ENCODE results near the gene SLC11A2.

Gene SLC11A2

GRCh38 chr12:51009056-51009440 lies 17.1 kb downstream of the SLC11A2 start:
- Histone ChIP-seq H3K9me3 (ENCODE audit: control insufficient read depth in 1 of 2, low read length in 2 of 2) (no peaks in the 10 kb centered on the region), H3K4me3 (ENCODE audit: low read depth in 1 of 2, low read length in 2 of 2) (peak overlapping the region in 1 of 2 donors; percentile 21), H3K27ac (ENCODE audit: low read length) (peak overlapping the region; percentile 33), H3K4me1 (ENCODE audit: control insufficient read depth in 1 of 2, insufficient read depth in 2 of 2, low read length in 2 of 2) (peaks cover 0 to 5% of the 10 kb centered on the region in 2 donors), H3K27me3 (ENCODE audit: low read depth, low read length) (no peaks in the 10 kb centered on the region), H3K36me3 (ENCODE audit: control insufficient read depth in 1 of 2, insufficient read depth in 2 of 2, low read length in 2 of 2) (peaks cover 15 to 25% of the 10 kb centered on the region in 2 donors)

GRCh38 chr12:51008329-51009055 lies 17.7 kb downstream of the SLC11A2 start:
- Histone ChIP-seq H3K36me3 (ENCODE audit: control insufficient read depth in 1 of 2, insufficient read depth in 2 of 2, low read length in 2 of 2) (peaks cover 15 to 25% of the 10 kb centered on the region in 2 donors), H3K27ac (ENCODE audit: low read length) (peak overlapping the region; percentile 33), H3K4me1 (ENCODE audit: control insufficient read depth in 1 of 2, insufficient read depth in 2 of 2, low read length in 2 of 2) (peaks cover 0 to 5% of the 10 kb centered on the region in 2 donors), H3K4me3 (ENCODE audit: low read depth in 1 of 2, low read length in 2 of 2) (peak overlapping the region in 1 of 2 donors; percentile 21), H3K27me3 (ENCODE audit: low read depth, low read length) (no peaks in the 10 kb centered on the region), H3K9me3 (ENCODE audit: control insufficient read depth in 1 of 2, low read length in 2 of 2) (no peaks in the 10 kb centered on the region)

GRCh38 chr12:51005671-51006070 lies 20.5 kb downstream of the SLC11A2 start:
- H3K4me1 ChIP-seq (ENCODE audit: control insufficient read depth in 1 of 2, insufficient read depth in 2 of 2, low read length in 2 of 2) = no peaks in the 10 kb centered on the region
- peaks cover 15 to 34% of the 10 kb centered on the region in 2 donors for H3K36me3 ChIP-seq (ENCODE audit: control insufficient read depth in 1 of 2, insufficient read depth in 2 of 2, low read length in 2 of 2)
- no peaks in the 10 kb centered on the region for H3K27me3 ChIP-seq (ENCODE audit: low read depth, low read length)
- peak overlapping the region; percentile 19 for H3K27ac ChIP-seq (ENCODE audit: low read length)
- H3K9me3 ChIP-seq (ENCODE audit: control insufficient read depth in 1 of 2, low read length in 2 of 2) = no peaks in the 10 kb centered on the region
- no peak overlapping the region for H3K4me3 ChIP-seq (ENCODE audit: low read depth in 1 of 2, low read length in 2 of 2)

- Histone ChIP-seq H3K36me3 (ENCODE audit: control insufficient read depth in 1 of 2, insufficient read depth in 2 of 2, low read length in 2 of 2) (peaks cover 21 to 34% of the 10 kb centered on the region in 2 donors), H3K27ac (ENCODE audit: low read length) (no peak overlapping the region), H3K4me1 (ENCODE audit: control insufficient read depth in 1 of 2, insufficient read depth in 2 of 2, low read length in 2 of 2) (no peaks in the 10 kb centered on the region), H3K9me3 (ENCODE audit: control insufficient read depth in 1 of 2, low read length in 2 of 2) (no peaks in the 10 kb centered on the region), H3K4me3 (ENCODE audit: low read depth in 1 of 2, low read length in 2 of 2) (no peak overlapping the region), H3K27me3 (ENCODE audit: low read depth, low read length) (no peaks in the 10 kb centered on the region)
These were observed 21.2 kb downstream of the SLC11A2 start for GRCh38 chr12:51005030-51005429.

GRCh38 chr12:51004504-51004903 lies 21.7 kb downstream of the SLC11A2 start:
- Histone ChIP-seq H3K4me1 (ENCODE audit: control insufficient read depth in 1 of 2, insufficient read depth in 2 of 2, low read length in 2 of 2) (no peaks in the 10 kb centered on the region), H3K4me3 (ENCODE audit: low read depth in 1 of 2, low read length in 2 of 2) (no peak overlapping the region), H3K27ac (ENCODE audit: low read length) (no peak overlapping the region), H3K9me3 (ENCODE audit: control insufficient read depth in 1 of 2, low read length in 2 of 2) (no peaks in the 10 kb centered on the region), H3K36me3 (ENCODE audit: control insufficient read depth in 1 of 2, insufficient read depth in 2 of 2, low read length in 2 of 2) (peaks cover 23 to 34% of the 10 kb centered on the region in 2 donors), H3K27me3 (ENCODE audit: low read depth, low read length) (no peaks in the 10 kb centered on the region)

GRCh38 chr12:51001799-51002198 lies 24.4 kb downstream of the SLC11A2 start:
- Histone ChIP-seq H3K9me3 (ENCODE audit: control insufficient read depth in 1 of 2, low read length in 2 of 2) (no peaks in the 10 kb centered on the region), H3K4me3 (ENCODE audit: low read depth in 1 of 2, low read length in 2 of 2) (no peak overlapping the region), H3K36me3 (ENCODE audit: control insufficient read depth in 1 of 2, insufficient read depth in 2 of 2, low read length in 2 of 2) (peaks cover 27 to 41% of the 10 kb centered on the region in 2 donors), H3K27me3 (ENCODE audit: low read depth, low read length) (no peaks in the 10 kb centered on the region), H3K27ac (ENCODE audit: low read length) (no peak overlapping the region), H3K4me1 (ENCODE audit: control insufficient read depth in 1 of 2, insufficient read depth in 2 of 2, low read length in 2 of 2) (no peaks in the 10 kb centered on the region)

- no peaks in the 10 kb centered on the region for H3K9me3 ChIP-seq (ENCODE audit: control insufficient read depth in 1 of 2, low read length in 2 of 2)
- no peak overlapping the region for H3K4me3 ChIP-seq (ENCODE audit: low read depth in 1 of 2, low read length in 2 of 2)
- no peaks in the 10 kb centered on the region for H3K27me3 ChIP-seq (ENCODE audit: low read depth, low read length)
- H3K27ac ChIP-seq (ENCODE audit: low read length) = no peak overlapping the region
- H3K4me1 ChIP-seq (ENCODE audit: control insufficient read depth in 1 of 2, insufficient read depth in 2 of 2, low read length in 2 of 2) = no peaks in the 10 kb centered on the region
- peaks cover 36 to 44% of the 10 kb centered on the region in 2 donors for H3K36me3 ChIP-seq (ENCODE audit: control insufficient read depth in 1 of 2, insufficient read depth in 2 of 2, low read length in 2 of 2)
These were observed 25.9 kb downstream of the SLC11A2 start for GRCh38 chr12:51000245-51000644.

GRCh38 chr12:50999093-50999492 lies 27.1 kb downstream of the SLC11A2 start:
- Histone ChIP-seq H3K36me3 (ENCODE audit: control insufficient read depth in 1 of 2, insufficient read depth in 2 of 2, low read length in 2 of 2) (peaks cover 35 to 43% of the 10 kb centered on the region in 2 donors), H3K4me1 (ENCODE audit: control insufficient read depth in 1 of 2, insufficient read depth in 2 of 2, low read length in 2 of 2) (no peaks in the 10 kb centered on the region), H3K27me3 (ENCODE audit: low read depth, low read length) (no peaks in the 10 kb centered on the region), H3K27ac (ENCODE audit: low read length) (no peak overlapping the region), H3K9me3 (ENCODE audit: control insufficient read depth in 1 of 2, low read length in 2 of 2) (no peaks in the 10 kb centered on the region), H3K4me3 (ENCODE audit: low read depth in 1 of 2, low read length in 2 of 2) (no peak overlapping the region)

- H3K27ac ChIP-seq (ENCODE audit: low read length) = no peak overlapping the region
- H3K27me3 ChIP-seq (ENCODE audit: low read depth, low read length) = no peaks in the 10 kb centered on the region
- H3K4me1 ChIP-seq (ENCODE audit: control insufficient read depth in 1 of 2, insufficient read depth in 2 of 2, low read length in 2 of 2) = no peaks in the 10 kb centered on the region
- H3K9me3 ChIP-seq (ENCODE audit: control insufficient read depth in 1 of 2, low read length in 2 of 2) = no peaks in the 10 kb centered on the region
- peaks cover 56 to 58% of the 10 kb centered on the region in 2 donors for H3K36me3 ChIP-seq (ENCODE audit: control insufficient read depth in 1 of 2, insufficient read depth in 2 of 2, low read length in 2 of 2)
- H3K4me3 ChIP-seq (ENCODE audit: low read depth in 1 of 2, low read length in 2 of 2) = no peak overlapping the region
These were observed 33.4 kb downstream of the SLC11A2 start for GRCh38 chr12:50992819-50993218.

GRCh38 chr12:50991291-50991690 lies 34.9 kb downstream of the SLC11A2 start:
- Histone ChIP-seq H3K27me3 (ENCODE audit: low read depth, low read length) (no peaks in the 10 kb centered on the region), H3K4me3 (ENCODE audit: low read depth in 1 of 2, low read length in 2 of 2) (no peak overlapping the region), H3K27ac (ENCODE audit: low read length) (no peak overlapping the region), H3K4me1 (ENCODE audit: control insufficient read depth in 1 of 2, insufficient read depth in 2 of 2, low read length in 2 of 2) (peaks cover 4 to 7% of the 10 kb centered on the region in 2 donors), H3K9me3 (ENCODE audit: control insufficient read depth in 1 of 2, low read length in 2 of 2) (no peaks in the 10 kb centered on the region), H3K36me3 (ENCODE audit: control insufficient read depth in 1 of 2, insufficient read depth in 2 of 2, low read length in 2 of 2) (peaks cover 50 to 55% of the 10 kb centered on the region in 2 donors)

GRCh38 chr12:50990791-50991190 lies 35.4 kb downstream of the SLC11A2 start:
- H3K36me3 ChIP-seq (ENCODE audit: control insufficient read depth in 1 of 2, insufficient read depth in 2 of 2, low read length in 2 of 2) = peaks cover 46 to 52% of the 10 kb centered on the region in 2 donors
- peaks cover 9 to 12% of the 10 kb centered on the region in 2 donors for H3K4me1 ChIP-seq (ENCODE audit: control insufficient read depth in 1 of 2, insufficient read depth in 2 of 2, low read length in 2 of 2)
- H3K9me3 ChIP-seq (ENCODE audit: control insufficient read depth in 1 of 2, low read length in 2 of 2) = no peaks in the 10 kb centered on the region
- H3K27me3 ChIP-seq (ENCODE audit: low read depth, low read length) = no peaks in the 10 kb centered on the region
- H3K4me3 ChIP-seq (ENCODE audit: low read depth in 1 of 2, low read length in 2 of 2) = no peak overlapping the region
- no peak overlapping the region for H3K27ac ChIP-seq (ENCODE audit: low read length)

All from muscle layer of duodenum (tissue), 2 donors.